ENCODE measurements around the gene FHOD3.

- TF ChIP-seq POLR2A (IDR thresholded peaks at IDR 0.05) (no peak), CTCF (IDR thresholded peaks at IDR 0.05) (no peak)
These were observed 262.7 kb downstream of the FHOD3 start for GRCh38 chr18:36560187-36560586.
